Lower leg skin (tissue), 4 donors: ENCODE data around the gene CFAP206. TPM values are rescaled to one million over a fixed set of nuclear protein-coding genes. Genes with fewer than 3 reads are reported as not detected.

Experiments used
- DNase-seq, 2 donors: peaks; one replicate each; pipeline ENCODE4 v3.0.0-alpha.2; 2019; ENCODE audit warnings: low spot score in 2 of 2
- H3K4me3 ChIP-seq: fragments of 200-600 bp; sonication (generic); 2 replicates; pipeline ENCODE4 v1.5.1; 2017; ENCODE audit warnings: mild to moderate bottlenecking, low read depth; ENCODE audit not compliant: poor library complexity, severe bottlenecking
- CTCF ChIP-seq, 3 donors: fragments of 450-650 bp; IDR thresholded peaks; one replicate each; pipeline ENCODE4 v1.5.1; 2016; ENCODE audit warnings: antibody characterized with exemption in 3 of 3, mild to moderate bottlenecking in 3 of 3, moderate library complexity in 2 of 3
- POLR2A ChIP-seq, 2 donors: fragments of 450-650 bp; IDR thresholded peaks; one replicate each; pipeline ENCODE4 v1.6.1; 2016 to 2017; ENCODE audit warnings: antibody characterized with exemption in 2 of 2, mild to moderate bottlenecking in 1 of 2, moderate library complexity in 1 of 2
- WGBS, 2 donors: methylation state at CpG; one replicate each; pipeline ENCODE4 v1.1.5; 2018; 5-methylcytosine and 5-hydroxymethylcytosine counted together
- intact Hi-C: fragments of 100-400 bp; cut with DNase I; formaldehyde crosslinking; loops from one replicate; pipeline ENCODE4 v1.15.0; 2023; ENCODE audit warnings: low total_unique reads
- total RNA-seq, 4 donors: library from RNA; depleted of rRNA; stranded (reverse); fragments of >200 nt; gene quantifications; one replicate each; pipeline ENCODE4 v1.1.0, GENCODE V29; 2016

CFAP206 gene
- total RNA-seq: under 1 TPM in 2 of 4 donors, not detected in 2; 0.25 to 0.59 TPM

- peak within 1 kb of the TSS; percentile 89 for H3K4me3 ChIP-seq
- WGBS, 2 donors: 0 to 1% methylated on average over 30 to 36 of the region's 82 CpGs
- intact Hi-C loops: no loop called here
- TF ChIP-seq POLR2A (IDR thresholded peaks at IDR 0.05) (no peak), CTCF (IDR thresholded peaks at IDR 0.05) (no peak)
- DNase-seq: peak; percentile 62 to 93
Observed at GRCh38 chr6:87407901-87408720, at the start of gene CFAP206. TSS of gene CFAP206 (plus strand) at chr6:87407972. CDS start at chr6:87409840, 1,868 bp downstream.

GRCh38 chr6:87364602-87365252 lies 43.0 kb upstream of the CFAP206 start:
- TF ChIP-seq POLR2A (IDR thresholded peaks at IDR 0.05) (no peak), CTCF (IDR thresholded peaks at IDR 0.05) (no peak)
- intact Hi-C loops: no loop called here
- no peak overlapping the region for H3K4me3 ChIP-seq
- DNase-seq: no peak
- WGBS, 2 donors: 82 to 83% methylated on average over 5 of the region's 5 CpGs

- H3K4me3 ChIP-seq: no peak overlapping the region
- intact Hi-C loops: no loop called here
- WGBS, 2 donors: 67 to 82% methylated on average over 4 of the region's 4 CpGs
- TF ChIP-seq POLR2A (IDR thresholded peaks at IDR 0.05): no peak
- TF ChIP-seq CTCF (IDR thresholded peaks at IDR 0.05): no peak
- DNase-seq: no peak
Observed at GRCh38 chr6:87366072-87366827, 41.5 kb upstream of the CFAP206 start.

DNA sequence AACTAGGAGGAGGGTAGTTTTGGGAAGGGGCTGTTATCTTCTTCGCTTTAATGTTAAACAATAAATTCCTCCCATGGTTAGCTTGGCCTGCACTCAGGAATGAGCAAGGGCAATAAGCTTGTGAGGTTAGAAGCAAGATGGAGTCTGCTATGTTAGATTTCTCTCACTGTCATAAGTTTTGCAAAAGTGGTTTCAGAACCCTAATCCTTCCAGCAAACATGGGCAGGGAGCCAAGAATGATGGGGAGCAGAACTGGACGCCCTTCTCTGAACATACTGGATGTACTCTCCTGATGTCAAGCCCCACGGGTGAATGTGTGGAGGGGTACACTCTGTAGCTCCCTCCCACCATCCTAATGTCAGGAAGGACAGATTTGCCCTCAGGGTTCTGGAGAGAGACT lies 40.9 kb upstream of the CFAP206 start:
- DNase-seq: no peak
- intact Hi-C loops: no loop called here
- 68 to 86% methylated on average over 3 of the region's 3 CpGs for WGBS, 2 donors
- TF ChIP-seq POLR2A (IDR thresholded peaks at IDR 0.05): no peak
- no peak for TF ChIP-seq CTCF (IDR thresholded peaks at IDR 0.05)
- H3K4me3 ChIP-seq: no peak overlapping the region

DNA sequence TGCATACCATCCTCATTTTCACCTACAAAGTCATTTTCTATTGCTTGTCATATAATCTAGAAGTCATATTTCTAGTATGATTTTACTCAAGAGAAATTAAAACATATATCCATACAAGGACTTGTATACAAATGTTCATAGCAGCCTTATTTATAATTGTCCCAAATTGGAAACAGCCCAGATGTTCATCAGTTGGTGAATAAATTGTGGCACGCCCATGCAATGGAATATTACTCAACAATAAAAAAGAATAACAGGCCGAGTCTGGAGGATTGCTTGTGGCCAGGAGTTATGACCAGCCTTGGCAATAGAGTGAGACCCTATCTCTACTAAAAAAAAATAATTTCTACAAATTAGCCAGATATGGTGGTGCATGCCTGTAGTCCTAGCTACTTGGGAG lies 34.4 kb upstream of the CFAP206 start:
- intact Hi-C loops: no loop called here
- 92 to 95% methylated on average over 2 of the region's 2 CpGs for WGBS, 2 donors

More for the DNA sequence above, 34.4 kb upstream of the CFAP206 start:
- no peak for DNase-seq
- TF ChIP-seq POLR2A (IDR thresholded peaks at IDR 0.05) (no peak), CTCF (IDR thresholded peaks at IDR 0.05) (no peak)
- no peak overlapping the region for H3K4me3 ChIP-seq
